Measurements from ENCODE around the gene ATG12.
A peak's percentile ranks its signal among the peaks of the same experiment; 100 is the strongest.
"Not testable (repeated sequence)": the region's sequence is repeated elsewhere in the genome, so short reads cannot be mapped to it uniquely, and the experiment has no call there.

The ATG12 gene

DNA sequence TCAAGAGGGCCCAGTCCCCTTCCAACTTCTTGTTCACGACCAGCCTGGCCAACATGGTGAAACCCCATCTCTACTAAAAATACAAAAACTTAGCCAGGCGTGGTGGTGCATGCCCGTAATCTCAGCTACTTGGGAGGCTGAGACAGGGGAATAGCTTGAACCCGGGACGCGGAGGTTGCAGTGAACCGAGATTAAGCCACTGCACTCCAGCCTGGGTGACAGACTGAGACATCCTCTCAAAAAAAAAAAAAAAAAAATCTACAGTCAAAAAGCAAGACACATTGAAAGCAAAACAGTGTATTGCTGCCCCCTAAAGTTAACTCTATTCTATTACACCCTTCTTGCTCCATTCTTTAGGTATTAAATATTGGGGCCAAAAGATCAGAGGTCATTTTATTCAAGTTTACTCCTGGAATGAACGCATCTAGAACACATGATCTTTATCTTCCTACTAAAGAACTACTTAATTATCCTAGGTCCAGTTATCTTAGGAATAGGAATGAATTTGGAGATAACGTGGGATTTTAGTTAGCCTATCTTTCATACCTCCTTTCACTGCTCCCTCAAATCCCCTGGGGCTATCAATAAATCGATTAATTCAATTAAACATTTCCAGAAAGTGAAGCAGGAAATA, 2.4 kb downstream of the ATG12 start:
- no peak for ATAC-seq (ENCODE audit: low read depth)
- Histone ChIP-seq H3K4me1 (ENCODE audit: insufficient read depth, poor library complexity, severe bottlenecking) (peaks cover 20% of the 10 kb centered on the region), H3K9me3 (ENCODE audit: severe bottlenecking) (no peaks in the 10 kb centered on the region), H3K27ac (ENCODE audit: poor library complexity, severe bottlenecking) (no peak overlapping the region), H3K36me3 (ENCODE audit: low read depth) (peaks cover 52% of the 10 kb centered on the region), H3K4me3 (ENCODE audit: severe bottlenecking) (no peak overlapping the region), H3K27me3 (ENCODE audit: insufficient read depth, poor library complexity, severe bottlenecking) (no peaks in the 10 kb centered on the region)
- TF ChIP-seq, protein P1, sequence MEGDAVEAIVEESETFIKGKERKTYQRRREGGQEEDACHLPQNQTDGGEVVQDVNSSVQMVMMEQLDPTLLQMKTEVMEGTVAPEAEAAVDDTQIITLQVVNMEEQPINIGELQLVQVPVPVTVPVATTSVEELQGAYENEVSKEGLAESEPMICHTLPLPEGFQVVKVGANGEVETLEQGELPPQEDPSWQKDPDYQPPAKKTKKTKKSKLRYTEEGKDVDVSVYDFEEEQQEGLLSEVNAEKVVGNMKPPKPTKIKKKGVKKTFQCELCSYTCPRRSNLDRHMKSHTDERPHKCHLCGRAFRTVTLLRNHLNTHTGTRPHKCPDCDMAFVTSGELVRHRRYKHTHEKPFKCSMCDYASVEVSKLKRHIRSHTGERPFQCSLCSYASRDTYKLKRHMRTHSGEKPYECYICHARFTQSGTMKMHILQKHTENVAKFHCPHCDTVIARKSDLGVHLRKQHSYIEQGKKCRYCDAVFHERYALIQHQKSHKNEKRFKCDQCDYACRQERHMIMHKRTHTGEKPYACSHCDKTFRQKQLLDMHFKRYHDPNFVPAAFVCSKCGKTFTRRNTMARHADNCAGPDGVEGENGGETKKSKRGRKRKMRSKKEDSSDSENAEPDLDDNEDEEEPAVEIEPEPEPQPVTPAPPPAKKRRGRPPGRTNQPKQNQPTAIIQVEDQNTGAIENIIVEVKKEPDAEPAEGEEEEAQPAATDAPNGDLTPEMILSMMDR (IDR thresholded peaks at IDR 0.05; ENCODE audit: poor library complexity, severe bottlenecking) = peak; percentile 87
- DNase-seq (ENCODE audit: low spot score) = no peak

DNA sequence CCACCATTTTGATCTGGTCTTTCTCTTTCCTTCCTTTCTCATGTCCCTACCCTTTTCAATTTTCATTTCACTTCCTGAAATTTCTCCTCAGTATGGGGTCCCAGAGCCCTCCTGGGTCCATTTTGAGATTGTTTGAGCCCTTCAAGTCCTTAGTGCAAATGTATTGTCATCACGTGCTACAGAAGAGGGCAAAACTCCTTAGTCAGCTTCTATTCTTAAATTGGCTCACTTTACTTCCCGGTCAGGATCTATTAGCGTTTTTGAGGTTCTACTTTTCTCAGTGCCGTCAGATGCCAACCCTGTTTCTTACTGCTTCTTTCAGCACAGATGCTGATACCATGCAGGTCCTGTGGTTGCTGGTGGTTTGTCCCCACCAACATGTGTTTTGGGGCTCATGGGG, 5.9 kb downstream of the ATG12 start:
- TF ChIP-seq, protein P1 (IDR thresholded peaks at IDR 0.05; ENCODE audit: poor library complexity, severe bottlenecking) = no peak
- DNase-seq (ENCODE audit: low spot score) (no peak), ATAC-seq (ENCODE audit: low read depth) (no peak)
- no peaks in the 10 kb centered on the region for H3K9me3 ChIP-seq (ENCODE audit: severe bottlenecking)
- peaks cover 86% of the 10 kb centered on the region for H3K36me3 ChIP-seq (ENCODE audit: low read depth)
- H3K4me1 ChIP-seq (ENCODE audit: insufficient read depth, poor library complexity, severe bottlenecking) = peaks cover 13% of the 10 kb centered on the region
- H3K27me3 ChIP-seq (ENCODE audit: insufficient read depth, poor library complexity, severe bottlenecking) = no peaks in the 10 kb centered on the region
- no peak overlapping the region for H3K4me3 ChIP-seq (ENCODE audit: severe bottlenecking)
- H3K27ac ChIP-seq (ENCODE audit: poor library complexity, severe bottlenecking) = no peak overlapping the region

DNA sequence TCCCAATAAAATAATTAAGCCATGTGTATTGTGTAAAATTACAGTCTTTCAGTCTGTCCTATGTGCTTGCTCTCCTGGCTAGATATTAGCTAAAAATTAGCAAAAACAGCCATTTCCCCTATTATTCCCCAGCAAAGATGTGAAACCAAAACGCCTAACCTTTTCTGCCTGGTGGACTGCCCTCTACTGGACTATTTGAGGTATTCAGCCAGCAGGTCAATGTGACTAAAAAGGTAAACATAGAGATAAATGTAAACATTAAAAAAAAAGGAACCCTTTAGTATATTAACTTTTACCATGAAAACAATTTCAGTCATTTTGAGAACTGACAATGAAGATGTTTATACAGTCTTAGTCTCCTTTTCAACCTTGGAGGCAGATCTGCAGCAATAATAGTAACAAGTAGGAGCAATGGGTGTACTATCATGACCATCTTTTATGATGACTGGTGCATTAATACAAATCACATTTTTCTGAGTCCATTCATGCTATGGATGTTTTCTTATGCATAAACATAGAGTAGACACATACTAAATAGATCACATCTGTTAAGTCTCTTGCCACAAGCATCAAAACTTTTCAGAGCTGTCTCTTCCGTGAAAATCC, 10.1 kb downstream of the ATG12 start:
- ATAC-seq (ENCODE audit: low read depth) (peak; percentile 66; the same call in 2 of the 3 replicates), DNase-seq (ENCODE audit: low spot score) (no peak)
- peaks cover 80% of the 10 kb centered on the region for H3K36me3 ChIP-seq (ENCODE audit: low read depth)
- no peaks in the 10 kb centered on the region for H3K9me3 ChIP-seq (ENCODE audit: severe bottlenecking)
- TF ChIP-seq, protein P1 (IDR thresholded peaks at IDR 0.05; ENCODE audit: poor library complexity, severe bottlenecking) = peak; percentile 96
- no peaks in the 10 kb centered on the region for H3K4me1 ChIP-seq (ENCODE audit: insufficient read depth, poor library complexity, severe bottlenecking)
- H3K27me3 ChIP-seq (ENCODE audit: insufficient read depth, poor library complexity, severe bottlenecking) = no peaks in the 10 kb centered on the region
- no peak overlapping the region for H3K27ac ChIP-seq (ENCODE audit: poor library complexity, severe bottlenecking)
- no peak overlapping the region for H3K4me3 ChIP-seq (ENCODE audit: severe bottlenecking)

DNA sequence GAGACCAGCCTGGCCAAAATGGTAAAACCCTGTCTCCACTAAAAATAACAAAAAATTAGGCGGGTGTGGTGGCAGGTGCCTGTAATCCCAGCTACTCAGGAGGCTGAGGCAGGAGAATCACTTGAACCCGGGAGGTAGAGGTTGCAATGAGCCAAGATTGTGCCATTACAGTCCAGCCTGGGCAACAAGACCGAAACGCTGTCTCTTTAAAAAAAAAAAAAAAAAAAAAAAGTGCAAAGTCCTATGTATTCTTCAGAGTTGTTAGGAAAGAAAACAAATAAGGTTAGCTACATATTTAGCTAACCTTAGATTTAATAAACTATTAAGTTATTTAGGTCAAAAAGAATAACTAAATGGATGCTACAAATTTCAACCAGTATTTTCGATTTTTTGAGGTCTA, 11.5 kb downstream of the ATG12 start:
- DNase-seq (ENCODE audit: low spot score) = no peak
- Histone ChIP-seq H3K27ac (ENCODE audit: poor library complexity, severe bottlenecking) (no peak overlapping the region), H3K4me1 (ENCODE audit: insufficient read depth, poor library complexity, severe bottlenecking) (no peaks in the 10 kb centered on the region), H3K4me3 (ENCODE audit: severe bottlenecking) (no peak overlapping the region), H3K9me3 (ENCODE audit: severe bottlenecking) (no peaks in the 10 kb centered on the region), H3K27me3 (ENCODE audit: insufficient read depth, poor library complexity, severe bottlenecking) (no peaks in the 10 kb centered on the region), H3K36me3 (ENCODE audit: low read depth) (peaks cover 66% of the 10 kb centered on the region)
- TF ChIP-seq, protein P1 (IDR thresholded peaks at IDR 0.05; ENCODE audit: poor library complexity, severe bottlenecking) = no peak
- no peak for ATAC-seq (ENCODE audit: low read depth)

DNA sequence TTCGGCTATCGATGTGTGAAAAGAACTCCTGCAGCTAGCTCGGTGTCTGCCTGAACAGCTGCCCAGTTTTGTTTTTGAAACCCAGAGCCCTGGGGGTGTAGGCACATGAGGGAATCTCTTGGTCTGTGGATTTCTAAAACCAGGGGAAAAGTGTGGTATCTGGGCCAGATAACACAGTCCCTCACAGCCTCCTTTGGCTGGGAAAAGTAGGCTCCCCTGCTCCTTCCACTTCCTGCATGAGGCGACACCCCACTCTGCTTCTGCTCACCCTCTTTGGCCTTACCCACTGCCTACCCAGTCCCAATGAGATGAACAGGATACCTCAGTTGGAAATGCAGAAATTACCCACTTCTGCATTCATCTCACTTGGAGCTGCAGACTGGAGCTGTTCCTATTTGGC, 15.4 kb downstream of the ATG12 start:
- TF ChIP-seq, protein P1 (IDR thresholded peaks at IDR 0.05; ENCODE audit: poor library complexity, severe bottlenecking) = no peak
- H3K4me3 ChIP-seq (ENCODE audit: severe bottlenecking) = no peak overlapping the region
- H3K27ac ChIP-seq (ENCODE audit: poor library complexity, severe bottlenecking) = no peak overlapping the region
- DNase-seq (ENCODE audit: low spot score) (no peak), ATAC-seq (ENCODE audit: low read depth) (peak; percentile 19; the same call in 2 of the 3 replicates)
- H3K9me3 ChIP-seq (ENCODE audit: severe bottlenecking) = no peaks in the 10 kb centered on the region
- H3K27me3 ChIP-seq (ENCODE audit: insufficient read depth, poor library complexity, severe bottlenecking) = no peaks in the 10 kb centered on the region
- peaks cover 28% of the 10 kb centered on the region for H3K36me3 ChIP-seq (ENCODE audit: low read depth)
- H3K4me1 ChIP-seq (ENCODE audit: insufficient read depth, poor library complexity, severe bottlenecking) = no peaks in the 10 kb centered on the region

DNA sequence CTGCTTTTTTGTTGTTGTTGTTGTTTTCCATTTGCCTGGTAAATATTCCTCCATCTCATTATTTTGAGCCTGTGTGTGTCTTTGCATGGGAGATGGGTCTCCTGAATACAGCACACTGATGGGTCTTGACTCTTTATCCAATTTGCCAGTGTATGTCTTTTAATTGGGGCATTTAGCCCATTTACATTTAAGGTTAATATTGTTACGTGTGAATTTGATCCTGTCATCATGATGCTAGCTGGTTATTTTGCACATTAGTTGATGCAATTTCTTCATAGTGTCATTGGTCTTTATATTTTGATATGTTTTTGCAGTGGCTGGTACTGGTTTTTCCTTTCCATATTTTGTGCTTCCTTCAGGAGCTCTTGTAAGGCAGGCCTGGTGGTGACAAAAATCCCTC, 16.4 kb downstream of the ATG12 start:
- H3K4me3 ChIP-seq (ENCODE audit: severe bottlenecking); ATAC-seq (ENCODE audit: low read depth); DNase-seq (ENCODE audit: low spot score); H3K27ac ChIP-seq (ENCODE audit: poor library complexity, severe bottlenecking); H3K4me1 ChIP-seq (ENCODE audit: insufficient read depth, poor library complexity, severe bottlenecking); H3K27me3 ChIP-seq (ENCODE audit: insufficient read depth, poor library complexity, severe bottlenecking); H3K9me3 ChIP-seq (ENCODE audit: severe bottlenecking): not testable (repeated sequence)
- H3K36me3 ChIP-seq (ENCODE audit: low read depth) = peaks cover 18% of the 10 kb centered on the region

Data from RWPE2 (cell line).